HepG2 (cell line): Measurements from ENCODE around the gene FAM229A. TPM values are rescaled to one million over a fixed set of nuclear protein-coding genes. Genes with fewer than 3 reads are reported as not detected.

ENCODE experiments used
- ATAC-seq: fragments of 200-7000 bp; cut with Tn5 transposase; 3 replicates; pipeline ENCODE4 v1.9.1; 2020; ENCODE audit warnings: mild to moderate bottlenecking, moderate library complexity
- BruUV-seq: library from RNA; stranded (reverse); fragments of 400-500 nt; replicated peaks from 2 replicates; lab custom pipeline; 2021; lab: Mats Ljungman, UMichigan
- CTCF ChIA-PET: fragments of 300-600 bp; formaldehyde crosslinking; extraction: SDS; loops from one replicate; lab custom pipeline; 2021; ENCODE audit warnings: low total read pairs, inconsistent platforms, low intra/inter-chr PET ratio; lab: Yijun Ruan, JAX
- POLR2A ChIA-PET: fragments of 350-600 bp; sonication (Branson Sonifier 250); formaldehyde crosslinking; loops from one replicate; lab custom pipeline; 2020; ENCODE audit warnings: antibody characterized with exemption, inconsistent platforms; lab: Yijun Ruan, JAX
- DNase-seq: peaks from one replicate; pipeline ENCODE4 v3.0.0-alpha.2; 2015; ENCODE audit warnings: low spot score
- FAIRE-seq: peaks from 3 replicates; lab custom pipeline; 2011; peaks lifted over from hg19 to GRCh38; lab: Jason Lieb, UNC
- H2AFZ ChIP-seq: one replicate; pipeline ENCODE4 v1.6.1; 2011; ENCODE audit warnings: low read length, inconsistent platforms
- H3K27ac ChIP-seq: fragments of 300-600 bp; 3 replicates; pipeline ENCODE4 v1.8.0; 2011; ENCODE audit warnings: mixed run types, mild to moderate bottlenecking, mixed read lengths, low read length, inconsistent platforms; ENCODE audit not compliant: insufficient read depth; ENCODE audit errors: extremely low read length
- H3K27me3 ChIP-seq, 2 experiments: fragments of 200-600 bp in 1 of 2; 2 replicates in 1 of 2; 3 replicates in 1 of 2; pipeline versions ENCODE4 v1.6.0 to v1.8.0; 2011; ENCODE audit warnings: low read length in 2 of 2, mild to moderate bottlenecking in 2 of 2, moderate library complexity in 2 of 2, inconsistent platforms in 1 of 2; ENCODE audit not compliant: insufficient read depth in 2 of 2, control insufficient read depth in 1 of 2
- H3K36me3 ChIP-seq, 2 experiments: fragments of 200-600 bp in 1 of 2; replicated peaks in 1 of 2; 2 replicates in 1 of 2; 3 replicates in 1 of 2; pipeline versions ENCODE4 v1.5.1 to v1.8.0; 2011; ENCODE audit warnings: low read length in 2 of 2, inconsistent platforms in 1 of 2; ENCODE audit not compliant: insufficient read depth in 2 of 2, control insufficient read depth in 1 of 2
- H3K4me1 ChIP-seq: 2 replicates; pipeline ENCODE4 v1.5.1; 2012; ENCODE audit warnings: low read length, inconsistent platforms; ENCODE audit not compliant: insufficient read depth
- H3K4me2 ChIP-seq: 2 replicates; pipeline ENCODE4 v1.6.0; 2011; ENCODE audit warnings: low read depth, low read length, inconsistent platforms
- H3K4me3 ChIP-seq, 3 experiments: fragments of 200-600 bp in 1 of 3; sonication (generic), shearing (Covaris generic) in 1 of 3; replicated peaks in 1 of 3; 2 replicates each; pipeline ENCODE4 v1.5.1; 2011 to 2016; ENCODE audit warnings: low read length in 3 of 3, inconsistent platforms in 2 of 3, low read depth in 2 of 3, mild to moderate bottlenecking in 2 of 3, control low read depth in 1 of 3, mixed read lengths in 1 of 3; ENCODE audit not compliant: insufficient read depth in 1 of 3
- H3K79me2 ChIP-seq: one replicate; pipeline ENCODE4 v1.6.1; 2011; ENCODE audit warnings: low read length, inconsistent platforms; ENCODE audit not compliant: insufficient read depth
- H3K9ac ChIP-seq: 2 replicates; pipeline ENCODE4 v1.6.0; 2011; ENCODE audit warnings: mild to moderate bottlenecking, low read depth, low read length, inconsistent platforms; ENCODE audit not compliant: insufficient read depth
- H3K9me3 ChIP-seq: 2 replicates; pipeline ENCODE4 v1.5.1; 2012; ENCODE audit warnings: mild to moderate bottlenecking, low read length
- H4K20me1 ChIP-seq: 2 replicates; pipeline ENCODE4 v1.6.0; 2011; ENCODE audit warnings: inconsistent platforms, mild to moderate bottlenecking, low read length, moderate library complexity; ENCODE audit not compliant: insufficient read depth
- KDM1A ChIP-seq: IDR thresholded peaks from 2 replicates; pipeline ENCODE4 v1.6.1; 2016; ENCODE audit warnings: missing compliant biosample characterization
- NFE2L2 ChIP-seq: fragments of 150-350 bp; IDR thresholded peaks from 2 replicates; pipeline ENCODE4 v1.6.1; 2014; ENCODE audit warnings: low read length
- NR2F6 ChIP-seq, 2 experiments: IDR thresholded peaks; 2 replicates each; pipeline ENCODE4 v1.6.1; 2016; ENCODE audit warnings: antibody characterized with exemption in 1 of 2, mild to moderate bottlenecking in 1 of 2
- PLSCR1 ChIP-seq: sonication (generic); formaldehyde crosslinking; IDR thresholded peaks from 2 replicates; pipeline ENCODE4 v1.5.0; 2020; ENCODE audit warnings: missing genetic modification reagents, mild to moderate bottlenecking, borderline replicate concordance
- PRDM10 ChIP-seq: sonication (generic); formaldehyde crosslinking; IDR thresholded peaks from 2 replicates; pipeline ENCODE4 v1.4.0; 2020; ENCODE audit warnings: low read depth, missing genetic modification reagents
- REPIN1 ChIP-seq: sonication (generic); formaldehyde crosslinking; IDR thresholded peaks from 2 replicates; pipeline ENCODE4 v1.8.0; 2022; ENCODE audit warnings: missing genetic modification reagents, low read depth, mild to moderate bottlenecking, borderline replicate concordance
- RXRB ChIP-seq: IDR thresholded peaks from 2 replicates; pipeline ENCODE4 v1.6.1; 2016; ENCODE audit warnings: borderline replicate concordance, missing genetic modification reagents, missing compliant biosample characterization
- TFDP1 ChIP-seq: IDR thresholded peaks from 2 replicates; pipeline ENCODE4 v1.6.1; 2016; ENCODE audit warnings: missing compliant biosample characterization, missing genetic modification reagents, borderline replicate concordance
- UBTF ChIP-seq: sonication (generic); formaldehyde crosslinking; IDR thresholded peaks from 2 replicates; pipeline ENCODE4 v1.4.0; 2020; ENCODE audit warnings: mild to moderate bottlenecking, missing genetic modification reagents
- ZBTB26 ChIP-seq: IDR thresholded peaks from 2 replicates; pipeline ENCODE4 v1.6.1; 2016; ENCODE audit warnings: missing compliant biosample characterization, missing genetic modification reagents, borderline replicate concordance
- ZC3H13 ChIP-seq: sonication (generic); formaldehyde crosslinking; IDR thresholded peaks from 2 replicates; pipeline ENCODE4 v1.8.1; 2023; ENCODE audit warnings: mild to moderate bottlenecking, missing genetic modification reagents, moderate library complexity
- ZFP36L1 ChIP-seq: sonication (generic); formaldehyde crosslinking; IDR thresholded peaks from 2 replicates; pipeline ENCODE4 v1.8.0; 2022; ENCODE audit warnings: mild to moderate bottlenecking, missing genetic modification reagents, moderate library complexity
- ZNF614 ChIP-seq: IDR thresholded peaks from 2 replicates; pipeline ENCODE4 v1.6.1; 2018; ENCODE audit warnings: missing biosample characterization, missing genetic modification reagents, inconsistent platforms, borderline replicate concordance
- WGBS: methylation state at CpG from one replicate; pipeline ENCODE4 v1.1.6; 2017; ENCODE audit warnings: low lambda C conversion rate; 5-methylcytosine and 5-hydroxymethylcytosine counted together
- in situ Hi-C: cut with HindIII; loops from 2 replicates; pipeline ENCODE4 v1.10.0; 2017; ENCODE audit warnings: low pct_unique_long_range_greater_than_20kb; ENCODE audit not compliant: extremely low pct_ligation_motif_present
- intact Hi-C: fragments of 100-400 bp; cut with micrococcal nuclease; formaldehyde crosslinking; loops from one replicate; pipeline ENCODE4 v1.10.0; 2022; ENCODE audit not compliant: unreplicated experiment
- polyA plus RNA-seq, 8 experiments: library from polyadenylated mRNA; depleted of rRNA in 3 of 8; stranded (reverse) in 7 of 8; unstranded in 1 of 8; fragments of >200 nt; fragmentation: Illumina TruSeq in 4 of 8; extraction: Trizol in 4 of 8; gene quantifications; 2 replicates each; pipeline versions ENCODE4 v1.2.1 to v1.2.3, GENCODE V29; 2011 to 2016; ENCODE audit warnings: low read depth in 4 of 8, missing spikeins in 1 of 8, mixed read lengths in 1 of 8; ENCODE audit not compliant: insufficient read depth in 1 of 8
- total RNA-seq, 5 experiments: library from RNA; depleted of rRNA; stranded (reverse); fragments of >200 nt; fragmentation: Illumina TruSeq; extraction: Trizol; gene quantifications; 2 replicates each; pipeline ENCODE4 v1.2.3, GENCODE V29; 2016; ENCODE audit warnings: low read depth in 1 of 5

Gene FAM229A
- total and polyA plus RNA-seq, 2 of the 13 experiments (the other 11 are each of a cell fraction or from before 2014, with no cell fraction given), result 3.2 to 17.6 TPM

- WGBS, result 33% methylated on average over 9 of the region's 9 CpGs
- H3K4me3 ChIP-seq, result no peak overlapping the region; a peak in 1 of 6 replicates
- peak; percentile 53; the same call in 1 of the 2 replicates for TF ChIP-seq NR2F6 (IDR thresholded peaks at IDR 0.05)
- peak; percentile 31; the same call in 1 of the 2 replicates for TF ChIP-seq NR2F6 (CRISPR knock-in tag; IDR thresholded peaks at IDR 0.05)
- TF ChIP-seq PLSCR1 (CRISPR knock-in tag), result no peak
- TF ChIP-seq KDM1A (CRISPR knock-in tag), result no peak
- TF ChIP-seq UBTF (CRISPR knock-in tag), result 0 out of 2 replicates have a peak, but pooled peaks have one; percentile 22
- peak; percentile 70; the same call in 1 of the 2 replicates for TF ChIP-seq ZBTB26 (CRISPR knock-in tag)
- TF ChIP-seq RXRB (CRISPR knock-in tag), result 0 out of 2 replicates have a peak, but pooled peaks have one; percentile 13
- TF ChIP-seq NFE2L2, result no peak
- TF ChIP-seq ZFP36L1 (CRISPR knock-in tag), result no peak
- peak; percentile 93 for TF ChIP-seq PRDM10 (CRISPR knock-in tag)
- 0 out of 2 replicates have a peak, but pooled peaks have one; percentile 21 for TF ChIP-seq ZNF614
- TF ChIP-seq TFDP1, result no peak
- TF ChIP-seq ZC3H13 (CRISPR knock-in tag), result no peak
- no peak for TF ChIP-seq REPIN1 (CRISPR knock-in tag)
These were observed 15.6 kb downstream of the FAM229A start for GRCh38 chr1:32346532-32347157.

More at GRCh38 chr1:32346532-32347157, 15.6 kb downstream of the FAM229A start:
- no peak for DNase-seq
- intact Hi-C loops, result no loop called here
- ChIA-PET POLR2A (interaction anchor here (0.8 to 10.1 kb wide), 5 partner anchors 9 to 96 kb away, joined by 3 to 222 read pairs (median 5); partner anchors contain the start of genes LCK and MARCKSL1), CTCF (no interaction called here)
- Histone ChIP-seq H3K27ac (peak overlapping the region; percentile 10), H3K4me1 (peaks cover 85% of the 10 kb centered on the region), H2AFZ (no peak overlapping the region), H3K9ac (no peak overlapping the region), H3K36me3 (no peaks in the 10 kb centered on the region), H3K4me2 (peak overlapping the region; percentile 71), H4K20me1 (no peaks in the 10 kb centered on the region), H3K79me2 (no peaks in the 10 kb centered on the region), H3K9me3 (no peaks in the 10 kb centered on the region), H3K27me3 (no peaks in the 10 kb centered on the region)
- in situ Hi-C loops, result no loop called here
- no peak for FAIRE-seq
- ATAC-seq, result no peak; the same call in 2 of the 3 replicates
- BruUV-seq, result no TSS peak
